Globus pallidus (tissue), 1 donor: ENCODE measurements around the gene NPSR1.
"Not testable (repeated sequence)": the region's sequence is repeated elsewhere in the genome, so short reads cannot be mapped to it uniquely, and the experiment has no call there.

Source experiments
- DNase-seq: peaks from one replicate; pipeline ENCODE4 v3.0.0-alpha.2; 2015; ENCODE audit warnings: low spot score

NPSR1 gene

GRCh38 chr7:34657632-34658268 lies at the start of gene NPSR1:
Gene NPSR1, plus strand, starts transcription at chr7:34658218. Its CDS starts 195 bp downstream, at chr7:34658413.
- no peak for DNase-seq

- no peak for DNase-seq
These were observed 45.4 kb upstream of the NPSR1 start for GRCh38 chr7:34612661-34613060.

DNA sequence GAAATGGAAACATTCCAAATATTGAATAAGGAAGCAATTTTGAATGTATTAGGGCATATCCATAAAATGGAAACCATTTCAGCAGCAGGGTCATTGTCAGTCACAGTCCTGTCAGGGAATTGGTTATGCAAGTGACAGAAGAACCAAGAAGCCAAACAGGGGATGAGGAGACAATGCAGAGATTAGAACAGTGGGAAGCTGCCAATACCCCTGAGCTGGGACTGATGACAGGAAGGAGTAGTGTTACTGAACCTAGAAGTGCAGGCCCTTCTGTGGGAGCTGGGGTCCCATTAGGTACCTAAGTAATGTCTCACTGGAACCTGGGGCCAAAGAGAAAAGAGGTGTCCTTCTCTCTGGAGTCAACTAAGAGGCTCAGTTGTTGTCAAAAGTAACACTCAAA lies 37.6 kb upstream of the NPSR1 start:
- no peak for DNase-seq

- no peak for DNase-seq
These were observed 35.8 kb upstream of the NPSR1 start for GRCh38 chr7:34622182-34622581.

GRCh38 chr7:34622771-34623250 lies 35.2 kb upstream of the NPSR1 start:
- DNase-seq: no peak

DNA sequence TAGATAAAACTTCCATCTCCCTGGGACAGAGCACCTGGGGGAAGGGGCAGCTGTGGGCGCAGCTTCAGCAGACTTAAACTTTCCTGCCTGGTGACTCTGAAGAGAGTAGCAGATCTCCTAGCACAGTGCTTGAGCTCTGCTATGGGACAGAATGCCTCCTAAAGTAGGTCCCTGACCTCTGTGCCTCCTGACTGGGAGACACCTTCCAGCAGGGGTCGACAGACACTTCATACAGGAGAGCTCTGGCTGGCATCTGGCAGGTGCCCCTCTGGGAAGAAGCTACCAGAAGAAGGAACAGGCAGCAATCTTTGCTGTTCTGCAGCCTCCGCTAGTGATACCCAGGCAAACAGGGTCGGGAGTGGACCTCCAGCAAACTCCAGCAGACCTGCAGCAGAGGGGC lies 29.4 kb upstream of the NPSR1 start:
- not testable (repeated sequence) for DNase-seq

DNA sequence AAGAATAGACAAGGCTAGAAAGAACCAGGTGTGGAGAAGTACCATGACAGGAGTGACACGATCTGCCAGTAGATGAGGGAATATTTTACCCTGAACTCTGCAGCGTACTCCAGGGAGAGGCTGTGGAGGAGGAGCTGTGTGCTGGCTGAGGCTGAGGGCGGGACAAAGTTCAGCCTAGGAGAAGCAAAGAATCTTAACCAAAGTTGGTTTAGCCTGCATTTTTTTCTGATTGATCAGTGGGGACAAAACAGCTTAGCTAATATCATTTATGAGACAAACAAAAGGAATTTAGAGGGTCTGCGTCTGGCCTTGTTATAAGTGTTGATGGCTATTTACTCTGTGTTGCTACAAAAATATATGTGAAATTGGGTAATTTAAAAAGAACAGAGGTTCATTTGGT lies 5.2 kb upstream of the NPSR1 start:
- no peak for DNase-seq

DNA sequence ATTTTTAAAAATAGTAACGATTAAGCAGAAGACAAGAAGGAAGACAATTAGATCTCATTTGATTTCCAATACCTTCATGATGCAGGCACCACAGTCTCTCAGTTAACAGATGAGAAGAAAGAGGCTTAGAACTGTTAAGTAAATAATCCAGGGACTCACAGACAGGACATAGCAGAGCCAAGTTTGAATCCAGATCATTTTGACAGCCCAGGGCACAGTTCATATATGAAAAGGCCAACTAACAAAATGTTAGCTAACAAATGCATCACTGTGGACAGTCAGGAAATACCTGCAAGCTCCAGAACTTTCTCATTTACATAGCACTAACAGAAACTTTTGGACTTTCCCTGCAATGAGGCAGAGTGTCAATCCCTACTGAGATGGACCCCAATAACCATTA lies 4.2 kb upstream of the NPSR1 start:
- DNase-seq: no peak

DNA sequence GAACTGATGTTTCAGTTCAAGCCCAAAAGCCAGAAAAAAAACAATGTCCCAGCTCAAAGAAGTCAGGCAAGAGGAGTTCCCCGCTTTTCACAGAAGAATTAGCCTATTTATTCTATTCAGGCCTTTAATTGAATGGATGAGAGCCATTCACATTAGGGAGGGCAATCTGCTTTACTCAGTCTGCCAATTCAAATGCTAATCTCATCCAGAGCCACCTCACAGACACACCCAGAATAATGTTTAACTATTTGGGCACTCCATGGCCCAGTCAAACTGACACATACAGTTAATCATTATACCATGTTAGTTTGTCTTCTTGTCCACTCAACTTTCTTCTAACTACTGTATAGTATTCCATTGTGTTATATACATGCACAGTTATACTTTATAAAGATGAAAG lies 2.6 kb upstream of the NPSR1 start:
- no peak for DNase-seq

GRCh38 chr7:34656041-34656440 lies 2.0 kb upstream of the NPSR1 start:
- no peak for DNase-seq

DNA sequence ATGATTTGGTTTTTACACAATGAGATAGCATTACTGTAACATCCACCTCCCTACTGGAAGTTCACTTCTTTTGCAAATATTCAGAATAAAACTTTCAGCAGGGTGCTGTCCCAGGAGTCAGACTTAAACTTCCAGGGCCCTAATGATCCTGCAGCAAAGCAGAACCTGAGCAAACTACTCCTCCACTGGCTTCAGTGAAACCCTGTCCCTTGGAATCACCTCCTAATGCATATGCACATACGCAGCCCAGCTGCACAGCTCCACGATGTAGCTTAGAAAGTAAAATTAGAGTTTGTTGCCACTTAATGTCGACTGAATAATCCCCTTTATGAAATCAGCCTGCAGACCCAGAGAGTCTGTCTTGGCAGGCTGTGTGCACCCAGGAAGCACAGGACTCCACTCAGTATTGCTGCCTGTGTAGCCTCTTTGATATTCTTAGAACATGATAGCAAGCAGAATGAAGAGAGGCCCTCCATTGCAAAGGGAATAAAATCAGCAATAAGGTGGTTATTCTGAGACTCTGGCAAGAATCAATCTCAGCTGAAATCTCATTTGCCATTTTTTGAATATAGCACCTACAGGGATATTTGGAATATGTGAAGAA lies 1.6 kb downstream of the NPSR1 start:
- no peak for DNase-seq

- DNase-seq: peak; percentile 16
These were observed 4.2 kb downstream of the NPSR1 start for GRCh38 chr7:34662058-34662708.

- DNase-seq: no peak
These were observed 6.7 kb downstream of the NPSR1 start for GRCh38 chr7:34664755-34665154.

GRCh38 chr7:34672430-34672829 lies 14.4 kb downstream of the NPSR1 start:
- no peak for DNase-seq

GRCh38 chr7:34673066-34673465 lies 15.0 kb downstream of the NPSR1 start:
- no peak for DNase-seq

DNA sequence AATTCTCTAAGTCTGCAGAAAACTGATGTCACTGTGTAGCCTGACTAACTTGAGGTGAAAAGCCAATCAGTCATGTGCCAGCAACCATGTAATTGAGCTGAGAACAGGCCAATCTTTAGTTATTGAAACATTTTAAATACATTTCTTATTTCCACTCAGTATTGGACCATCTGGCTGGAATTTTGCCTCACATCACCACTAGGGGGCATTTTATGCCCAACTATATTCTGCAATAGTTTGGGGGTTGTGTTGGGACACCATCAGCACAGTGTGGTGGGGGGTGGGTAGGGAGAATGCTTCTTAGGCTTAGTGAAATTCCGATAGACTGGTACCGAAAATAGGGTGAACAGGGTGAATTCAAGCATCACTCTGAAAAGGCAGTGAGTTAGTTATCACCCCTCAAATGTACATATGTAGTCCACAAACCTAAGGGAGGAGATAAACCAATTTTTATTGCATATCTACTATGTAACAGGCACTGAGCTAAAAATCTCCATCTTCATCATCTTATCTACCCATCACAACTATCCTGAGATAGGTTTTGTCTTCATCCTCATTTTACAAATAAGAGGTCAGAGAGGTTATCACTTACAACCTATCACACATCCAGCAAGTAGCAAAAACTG lies 17.8 kb downstream of the NPSR1 start:
- peak; percentile 14 for DNase-seq

- DNase-seq: no peak
These were observed 19.5 kb downstream of the NPSR1 start for GRCh38 chr7:34677491-34677890.

DNA sequence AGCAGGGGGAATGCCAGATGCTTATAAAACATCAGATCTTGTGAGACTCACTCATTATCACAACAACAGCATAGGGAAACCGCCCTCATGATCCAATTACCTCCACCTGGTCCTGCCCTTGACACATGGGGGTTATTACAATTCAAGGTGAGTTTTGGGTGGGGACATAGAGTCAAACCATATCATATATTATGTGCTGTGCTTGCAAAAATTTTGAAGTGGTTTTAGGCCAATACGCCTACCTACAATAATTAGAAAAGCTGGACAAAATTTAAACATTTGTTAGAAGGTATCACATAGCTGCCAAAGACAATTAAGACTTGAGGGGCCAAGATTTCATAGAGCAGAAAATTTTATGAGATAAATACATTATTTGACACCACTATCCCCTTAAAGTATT lies 29.5 kb downstream of the NPSR1 start:
- no peak for DNase-seq

DNA sequence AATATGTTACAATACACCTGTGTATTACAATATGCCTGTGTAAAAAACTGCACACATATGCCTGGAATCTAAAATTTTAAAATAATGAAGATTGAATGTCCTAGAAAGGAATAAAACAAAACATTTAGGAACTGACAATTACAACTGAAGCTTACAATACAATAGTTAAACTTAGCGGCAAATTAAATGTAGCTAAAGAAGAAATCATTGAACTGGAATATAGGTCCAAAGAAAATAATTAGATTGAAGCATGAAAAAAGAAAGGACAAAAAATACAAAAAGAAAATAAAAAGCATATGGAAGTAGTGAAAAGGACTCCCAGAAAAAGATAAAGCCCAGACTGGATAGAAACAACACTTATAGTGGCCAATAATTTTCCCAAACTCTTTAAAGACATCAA lies 38.4 kb downstream of the NPSR1 start:
- DNase-seq: no peak

GRCh38 chr7:34709771-34710170 lies 51.8 kb downstream of the NPSR1 start:
- DNase-seq: no peak

DNA sequence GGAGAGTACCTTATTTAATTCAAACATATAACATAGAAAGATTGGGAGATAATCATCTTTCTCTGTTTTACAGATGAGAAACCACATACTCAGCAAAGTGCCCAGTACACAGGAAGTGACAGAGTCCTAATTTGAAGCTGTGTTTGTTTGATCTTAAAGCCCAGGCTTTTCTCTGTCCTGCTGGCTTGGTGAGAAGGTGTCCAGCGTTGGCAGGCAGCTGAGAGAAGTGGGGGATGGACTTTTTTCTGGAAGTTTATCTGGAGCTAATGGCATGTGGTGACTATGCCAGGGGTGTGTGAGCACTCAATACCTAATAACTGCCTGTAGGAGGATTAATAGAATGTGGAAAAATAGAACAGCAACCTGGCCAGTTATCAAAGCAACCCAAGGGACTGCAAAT lies 60.8 kb downstream of the NPSR1 start:
- DNase-seq: no peak

- DNase-seq: no peak
These were observed 61.6 kb downstream of the NPSR1 start for GRCh38 chr7:34719636-34720035.

GRCh38 chr7:34720289-34720688 lies 62.3 kb downstream of the NPSR1 start:
- DNase-seq: no peak
